ENCODE results near the gene SH3RF1. TPM values are rescaled to one million over a fixed set of nuclear protein-coding genes. Genes with fewer than 3 reads are reported as not detected.

Gene SH3RF1
- total and polyA plus RNA-seq, 4 donors: 1.8 to 7.9 (median 3.5) TPM

DNA sequence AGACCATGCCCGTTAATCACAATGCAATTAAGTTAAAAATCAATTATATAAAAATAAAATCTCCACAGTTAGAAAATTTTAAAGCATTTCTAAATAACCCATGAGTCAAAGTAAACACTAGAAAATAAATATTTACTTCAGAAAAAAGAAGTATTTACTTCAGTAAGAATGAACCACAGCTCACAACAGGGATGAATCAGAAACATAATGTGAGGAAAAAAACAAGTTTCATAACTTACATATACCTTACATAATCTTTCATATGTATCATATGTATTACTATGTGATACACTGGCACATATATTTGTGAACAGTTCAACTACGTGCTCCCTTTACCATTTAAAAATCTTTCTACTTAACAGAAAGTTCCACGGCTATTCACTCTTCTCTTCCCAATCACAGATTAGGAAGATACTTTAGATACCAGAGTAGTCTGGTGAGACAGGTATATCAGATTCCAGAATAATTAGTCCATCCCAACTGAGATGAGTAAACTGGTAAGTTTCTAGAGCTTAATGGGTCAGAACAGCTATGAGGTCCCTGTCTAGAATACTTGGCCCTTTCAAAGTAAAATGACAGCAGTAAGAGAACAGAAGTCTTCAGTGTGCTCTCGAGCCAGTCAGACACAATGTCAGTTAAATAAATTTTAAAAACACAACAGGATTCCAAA, 70.3 kb downstream of the SH3RF1 start:
- peaks cover 5 to 32% (median 13%) of the 10 kb centered on the region in 4 donors for H3K4me1 ChIP-seq (ENCODE audit: control insufficient read depth in 4 of 4, insufficient read depth in 4 of 4, low read length in 3 of 4)
- no peaks in the 10 kb centered on the region for H3K27me3 ChIP-seq (ENCODE audit: control insufficient read depth in 4 of 4, insufficient read depth in 4 of 4, low read length in 3 of 4)
- no peaks in the 10 kb centered on the region for H3K9me3 ChIP-seq (ENCODE audit: control insufficient read depth in 4 of 4, low read length in 3 of 4)
- no peak overlapping the region for H3K4me3 ChIP-seq (ENCODE audit: low read depth in 1 of 3, low read length in 3 of 3)
- DNase-seq (ENCODE audit: low spot score): no peak
- H3K9ac ChIP-seq (ENCODE audit: low read depth in 1 of 2, low read length in 2 of 2): peak overlapping the region in 1 of 2 donors; percentile 42
- 62% methylated on average over 4 of the region's 4 CpGs for WGBS
- no peak for TF ChIP-seq HNF4G (IDR thresholded peaks at IDR 0.05)
- no peak for TF ChIP-seq CTCF (IDR thresholded peaks at IDR 0.05; ENCODE audit: low read depth, low read length, missing input control)
- TF ChIP-seq EGR1 (IDR thresholded peaks at IDR 0.05; ENCODE audit: low read depth in 2 of 2): no peak
- no peak for TF ChIP-seq HNF4A (conservative IDR thresholded peaks at IDR 0.05)
- no peak for TF ChIP-seq TAF1 (conservative IDR thresholded peaks at IDR 0.05)
- no peak for TF ChIP-seq MAX (IDR thresholded peaks at IDR 0.05)
- TF ChIP-seq JUND (IDR thresholded peaks at IDR 0.05): peak; percentile 36 to 45
- peak; percentile 62 for TF ChIP-seq FOXA2 (IDR thresholded peaks at IDR 0.05)
- TF ChIP-seq, protein P1, sequence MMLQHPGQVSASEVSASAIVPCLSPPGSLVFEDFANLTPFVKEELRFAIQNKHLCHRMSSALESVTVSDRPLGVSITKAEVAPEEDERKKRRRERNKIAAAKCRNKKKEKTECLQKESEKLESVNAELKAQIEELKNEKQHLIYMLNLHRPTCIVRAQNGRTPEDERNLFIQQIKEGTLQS (IDR thresholded peaks at IDR 0.05): no peak
- H3K27ac ChIP-seq (ENCODE audit: low read depth in 1 of 2, low read length in 2 of 2): peak overlapping the region; percentile 69 to 77
- no peaks in the 10 kb centered on the region for H3K36me3 ChIP-seq (ENCODE audit: control insufficient read depth in 4 of 4, insufficient read depth in 3 of 4, low read depth in 1 of 4, low read length in 3 of 4)

GRCh38 chr4:169199184-169199583, 71.6 kb downstream of the SH3RF1 start:
- TF ChIP-seq SP1 (IDR thresholded peaks at IDR 0.05) (no peak), MAX (IDR thresholded peaks at IDR 0.05) (no peak), YY1 (IDR thresholded peaks at IDR 0.05) (no peak), FOXA2 (IDR thresholded peaks at IDR 0.05) (no peak), TAF1 (conservative IDR thresholded peaks at IDR 0.05) (no peak), ZBTB33 (IDR thresholded peaks at IDR 0.05) (no peak), FOXA1 (IDR thresholded peaks at IDR 0.05) (no peak), JUND (IDR thresholded peaks at IDR 0.05) (no peak), HNF4G (IDR thresholded peaks at IDR 0.05) (no peak), NR2F2 (IDR thresholded peaks at IDR 0.05) (no peak), HNF4A (conservative IDR thresholded peaks at IDR 0.05) (no peak), EGR1 (IDR thresholded peaks at IDR 0.05; ENCODE audit: low read depth in 2 of 2) (no peak), CTCF (IDR thresholded peaks at IDR 0.05; ENCODE audit: low read depth, low read length, missing input control) (no peak), GABPA (IDR thresholded peaks at IDR 0.05 in 1 of 2, conservative IDR thresholded peaks at IDR 0.05 in 1 of 2) (no peak)
- TF ChIP-seq, protein P1 (IDR thresholded peaks at IDR 0.05): no peak
- no peak overlapping the region for H3K9ac ChIP-seq (ENCODE audit: low read depth in 1 of 2, low read length in 2 of 2)
- no peak overlapping the region for H3K4me3 ChIP-seq (ENCODE audit: low read depth in 1 of 3, low read length in 3 of 3)
- H3K4me1 ChIP-seq (ENCODE audit: control insufficient read depth in 4 of 4, insufficient read depth in 4 of 4, low read length in 3 of 4): peaks cover 3 to 30% (median 13%) of the 10 kb centered on the region in 4 donors
- H3K27me3 ChIP-seq (ENCODE audit: control insufficient read depth in 4 of 4, insufficient read depth in 4 of 4, low read length in 3 of 4): no peaks in the 10 kb centered on the region
- 87% methylated on average over 3 of the region's 3 CpGs for WGBS
- no peaks in the 10 kb centered on the region for H3K9me3 ChIP-seq (ENCODE audit: control insufficient read depth in 4 of 4, low read length in 3 of 4)
- no peak for DNase-seq (ENCODE audit: low spot score)
- no peak overlapping the region for H3K27ac ChIP-seq (ENCODE audit: low read depth in 1 of 2, low read length in 2 of 2)
- H3K36me3 ChIP-seq (ENCODE audit: control insufficient read depth in 4 of 4, insufficient read depth in 3 of 4, low read depth in 1 of 4, low read length in 3 of 4): no peaks in the 10 kb centered on the region

Measured in liver (tissue), 9 donors.